Measurements from ENCODE around the gene ATP4B. TPM values are rescaled to one million over a fixed set of nuclear protein-coding genes. Genes with fewer than 3 reads are reported as not detected.

The ATP4B gene
- total RNA-seq, 1 donor from 2014 or later: not detected

DNA sequence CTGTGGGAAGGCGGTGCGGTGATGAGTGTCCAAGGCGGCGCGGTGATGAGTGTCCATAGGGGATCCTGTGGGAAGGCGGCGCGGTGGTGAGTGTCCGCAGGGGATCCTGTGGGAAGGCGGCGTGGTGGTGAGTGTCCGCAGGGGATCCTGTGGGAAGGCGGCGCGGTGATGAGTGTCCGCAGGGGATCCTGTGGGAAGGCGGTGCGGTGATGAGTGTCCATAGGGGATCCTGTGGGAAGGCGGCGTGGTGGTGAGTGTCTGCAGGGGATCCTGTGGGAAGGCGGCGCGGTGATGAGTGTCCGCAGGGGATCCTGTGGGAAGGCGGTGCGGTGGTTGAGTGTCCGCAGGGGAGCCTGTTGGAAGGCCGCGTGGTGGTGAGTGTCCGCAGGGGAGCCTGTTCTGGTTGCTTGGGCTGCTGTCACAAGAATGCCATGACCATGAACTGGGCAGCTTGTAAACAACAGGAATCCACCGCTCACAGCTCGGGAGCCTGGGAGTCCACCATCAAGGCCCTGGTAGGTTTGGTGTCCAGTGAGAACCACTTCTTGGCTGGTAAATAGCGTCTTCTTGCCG, 52.0 kb downstream of the ATP4B start:
- Mint-ChIP-seq H3K27ac (no peak overlapping the region), H3K4me1 (peaks cover 10% of the 10 kb centered on the region), H3K9me3 (peaks cover 6% of the 10 kb centered on the region), H3K27me3 (ENCODE audit: insufficient read depth, low read depth) (peaks cover 4% of the 10 kb centered on the region), H3K4me3 (no peak overlapping the region), H3K36me3 (peaks cover 34% of the 10 kb centered on the region)
- TF ChIP-seq EZH2phosphoT487 (IDR thresholded peaks at IDR 0.05): no peak
- TF ChIP-seq, protein P1, sequence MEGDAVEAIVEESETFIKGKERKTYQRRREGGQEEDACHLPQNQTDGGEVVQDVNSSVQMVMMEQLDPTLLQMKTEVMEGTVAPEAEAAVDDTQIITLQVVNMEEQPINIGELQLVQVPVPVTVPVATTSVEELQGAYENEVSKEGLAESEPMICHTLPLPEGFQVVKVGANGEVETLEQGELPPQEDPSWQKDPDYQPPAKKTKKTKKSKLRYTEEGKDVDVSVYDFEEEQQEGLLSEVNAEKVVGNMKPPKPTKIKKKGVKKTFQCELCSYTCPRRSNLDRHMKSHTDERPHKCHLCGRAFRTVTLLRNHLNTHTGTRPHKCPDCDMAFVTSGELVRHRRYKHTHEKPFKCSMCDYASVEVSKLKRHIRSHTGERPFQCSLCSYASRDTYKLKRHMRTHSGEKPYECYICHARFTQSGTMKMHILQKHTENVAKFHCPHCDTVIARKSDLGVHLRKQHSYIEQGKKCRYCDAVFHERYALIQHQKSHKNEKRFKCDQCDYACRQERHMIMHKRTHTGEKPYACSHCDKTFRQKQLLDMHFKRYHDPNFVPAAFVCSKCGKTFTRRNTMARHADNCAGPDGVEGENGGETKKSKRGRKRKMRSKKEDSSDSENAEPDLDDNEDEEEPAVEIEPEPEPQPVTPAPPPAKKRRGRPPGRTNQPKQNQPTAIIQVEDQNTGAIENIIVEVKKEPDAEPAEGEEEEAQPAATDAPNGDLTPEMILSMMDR (IDR thresholded peaks at IDR 0.05): no peak
- no peak for TF ChIP-seq EZH2 (IDR thresholded peaks at IDR 0.05)
- DNase-seq (ENCODE audit: low spot score): no peak
- H3K4me2 ChIP-seq: no peak overlapping the region
- H3K79me2 ChIP-seq (ENCODE audit: low read depth): peaks cover 99% of the 10 kb centered on the region
- no peaks in the 10 kb centered on the region for H3K27me3 ChIP-seq
- H3K9me3 ChIP-seq (ENCODE audit: low read depth): no peaks in the 10 kb centered on the region
- H3F3A ChIP-seq (ENCODE audit: low read depth): no peaks in the 10 kb centered on the region
- H2AFZ ChIP-seq (replicated peaks): no peak overlapping the region
- H4K20me1 ChIP-seq (ENCODE audit: low read depth): peaks cover 54% of the 10 kb centered on the region
- no peak overlapping the region for H3K27ac ChIP-seq
- peaks cover 3% of the 10 kb centered on the region for H3K4me1 ChIP-seq
- H3K9ac ChIP-seq: no peak overlapping the region
- no peaks in the 10 kb centered on the region for H3K36me3 ChIP-seq
- no peak overlapping the region for H3K4me3 ChIP-seq

DNA sequence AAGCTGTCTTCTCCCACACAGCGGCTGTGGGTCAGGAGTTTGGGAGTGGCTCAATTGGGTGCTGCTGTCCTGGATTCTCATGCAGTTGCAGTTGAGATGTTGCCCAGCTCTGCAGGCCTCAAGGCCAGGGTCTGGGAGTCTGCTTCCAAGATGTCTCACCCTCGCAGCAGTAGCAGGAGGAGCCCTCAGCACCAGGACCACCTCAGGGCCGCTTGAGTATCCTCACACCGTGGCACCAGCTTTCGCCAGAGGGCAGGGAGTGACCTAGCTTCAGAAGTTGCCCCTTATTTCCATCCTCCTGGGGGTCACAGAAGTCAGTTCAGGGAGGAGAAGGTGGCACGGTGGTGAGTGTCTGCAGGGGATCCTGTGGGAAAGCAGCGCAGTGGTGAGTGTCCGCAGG, 52.5 kb downstream of the ATP4B start:
- TF ChIP-seq EZH2 (IDR thresholded peaks at IDR 0.05): no peak
- TF ChIP-seq EZH2phosphoT487 (IDR thresholded peaks at IDR 0.05): no peak
- TF ChIP-seq, protein P1 (IDR thresholded peaks at IDR 0.05): no peak
- H3F3A ChIP-seq (ENCODE audit: low read depth): no peaks in the 10 kb centered on the region
- peaks cover 49% of the 10 kb centered on the region for H4K20me1 ChIP-seq (ENCODE audit: low read depth)
- peaks cover 99% of the 10 kb centered on the region for H3K79me2 ChIP-seq (ENCODE audit: low read depth)
- peaks cover 2% of the 10 kb centered on the region for H3K27me3 Mint-ChIP-seq (ENCODE audit: insufficient read depth, low read depth)
- no peak overlapping the region for H3K9ac ChIP-seq
- no peak overlapping the region for H3K27ac ChIP-seq
- H3K27me3 ChIP-seq: no peaks in the 10 kb centered on the region
- no peak for DNase-seq (ENCODE audit: low spot score)
- no peak overlapping the region for H2AFZ ChIP-seq (replicated peaks)
- peaks cover 3% of the 10 kb centered on the region for H3K4me1 ChIP-seq
- no peak overlapping the region for H3K4me3 ChIP-seq
- no peak overlapping the region for H3K27ac Mint-ChIP-seq
- H3K4me1 Mint-ChIP-seq: peaks cover 10% of the 10 kb centered on the region
- no peaks in the 10 kb centered on the region for H3K9me3 ChIP-seq (ENCODE audit: low read depth)
- no peak overlapping the region for H3K4me2 ChIP-seq
- H3K4me3 Mint-ChIP-seq: no peak overlapping the region
- no peaks in the 10 kb centered on the region for H3K36me3 ChIP-seq
- H3K36me3 Mint-ChIP-seq: peaks cover 32% of the 10 kb centered on the region
- H3K9me3 Mint-ChIP-seq: peaks cover 6% of the 10 kb centered on the region

DNA sequence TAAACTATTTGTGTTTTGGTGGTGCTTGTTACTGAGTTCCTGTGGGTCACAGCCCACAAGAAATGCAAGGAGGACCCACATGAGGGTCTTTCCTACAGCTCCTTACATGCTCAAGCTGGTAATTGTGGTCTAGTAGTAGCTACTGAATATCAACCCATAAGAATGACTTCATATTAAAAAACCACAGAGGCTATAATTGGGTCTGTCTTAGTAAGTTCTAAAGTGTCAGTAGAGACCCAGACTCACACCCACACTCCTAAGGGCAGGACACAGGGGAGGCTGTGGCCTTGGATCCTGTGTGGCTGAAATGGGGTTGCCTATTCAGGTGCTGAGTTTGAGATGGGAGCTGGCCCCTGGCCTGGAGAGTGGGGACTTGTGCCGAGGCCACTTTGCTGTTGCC, 53.8 kb downstream of the ATP4B start:
- H2AFZ ChIP-seq (replicated peaks): no peak overlapping the region
- no peak overlapping the region for H3K4me2 ChIP-seq
- no peak overlapping the region for H3K4me3 Mint-ChIP-seq
- no peaks in the 10 kb centered on the region for H3K36me3 ChIP-seq
- H3K79me2 ChIP-seq (ENCODE audit: low read depth): peaks cover 99% of the 10 kb centered on the region
- H4K20me1 ChIP-seq (ENCODE audit: low read depth): peaks cover 45% of the 10 kb centered on the region
- H3K27ac ChIP-seq: no peak overlapping the region
- peaks cover 41% of the 10 kb centered on the region for H3K36me3 Mint-ChIP-seq
- no peaks in the 10 kb centered on the region for H3K27me3 Mint-ChIP-seq (ENCODE audit: insufficient read depth, low read depth)
- DNase-seq (ENCODE audit: low spot score): no peak
- H3K27ac Mint-ChIP-seq: no peak overlapping the region
- H3K4me1 Mint-ChIP-seq: peaks cover 10% of the 10 kb centered on the region
- no peaks in the 10 kb centered on the region for H3K9me3 ChIP-seq (ENCODE audit: low read depth)
- no peaks in the 10 kb centered on the region for H3F3A ChIP-seq (ENCODE audit: low read depth)
- peaks cover 15% of the 10 kb centered on the region for H3K9me3 Mint-ChIP-seq
- H3K9ac ChIP-seq: no peak overlapping the region
- H3K27me3 ChIP-seq: no peaks in the 10 kb centered on the region
- no peak overlapping the region for H3K4me3 ChIP-seq
- H3K4me1 ChIP-seq: peaks cover 3% of the 10 kb centered on the region
- TF ChIP-seq, protein P1 (IDR thresholded peaks at IDR 0.05): no peak
- TF ChIP-seq EZH2phosphoT487 (IDR thresholded peaks at IDR 0.05) (no peak), EZH2 (IDR thresholded peaks at IDR 0.05) (no peak)
